GM12878 (cell line): ENCODE measurements around the gene RPS6KA3. TPM values are rescaled to one million over a fixed set of nuclear protein-coding genes. Genes with fewer than 3 reads are reported as not detected.

Experiments
- ATAC-seq: fragments of 200-7000 bp; cut with Tn5 transposase; 3 replicates; pipeline ENCODE4 v1.9.1; 2020; ENCODE audit warnings: mild to moderate bottlenecking, moderate library complexity
- BruUV-seq: library from RNA; stranded (reverse); fragments of 400-500 nt; replicated peaks from 2 replicates; lab custom pipeline; 2021; lab: Mats Ljungman, UMichigan
- CTCF ChIA-PET: fragments of 300-600 bp; sonication (Branson Sonifier 250); formaldehyde crosslinking; extraction: SDS; loops from one replicate; lab custom pipeline; 2021; ENCODE audit warnings: inconsistent platforms; lab: Yijun Ruan, JAX
- POLR2A ChIA-PET: fragments of 350-600 bp; formaldehyde crosslinking; extraction: SDS; loops from one replicate; lab custom pipeline; 2021; ENCODE audit warnings: inconsistent platforms; lab: Charles Lee
- RAD21 ChIA-PET: fragments of 300-600 bp; sonication (Branson Sonifier 250); formaldehyde crosslinking; loops from one replicate; lab custom pipeline; 2023; ENCODE audit warnings: antibody characterized with exemption; ENCODE audit not compliant: unreplicated experiment; lab: Charles Lee
- SMC1A ChIA-PET: fragments of 300-600 bp; sonication (Branson Sonifier 250); formaldehyde crosslinking; loops from one replicate; lab custom pipeline; 2023; ENCODE audit not compliant: unreplicated experiment, uncharacterized antibody; lab: Charles Lee
- DNase-seq: peaks from one replicate; pipeline ENCODE4 v3.0.0-alpha.2; 2011; ENCODE audit warnings: low read depth, low spot score
- FAIRE-seq: peaks from 3 replicates; lab custom pipeline; 2011; peaks lifted over from hg19 to GRCh38; lab: Jason Lieb, UNC
- H2AFZ ChIP-seq: 2 replicates; pipeline ENCODE4 v1.6.0; 2011; ENCODE audit warnings: low read depth, low read length, control low read depth; ENCODE audit not compliant: control insufficient read depth
- H3K27ac ChIP-seq: 2 replicates; pipeline ENCODE4 v1.5.1; 2011; ENCODE audit warnings: control low read depth; ENCODE audit not compliant: control insufficient read depth, insufficient read depth
- H3K27me3 ChIP-seq, 2 experiments: replicated peaks in 1 of 2; 2 replicates each; pipeline versions ENCODE4 v1.6.0 to v1.6.1; 2011; ENCODE audit warnings: low read length in 1 of 2; ENCODE audit not compliant: control insufficient read depth in 2 of 2, insufficient read depth in 2 of 2
- H3K36me3 ChIP-seq, 2 experiments: 2 replicates each; pipeline ENCODE4 v1.5.1; 2011; ENCODE audit warnings: low read length in 1 of 2; ENCODE audit not compliant: control insufficient read depth in 2 of 2, insufficient read depth in 2 of 2
- H3K4me1 ChIP-seq: 2 replicates; pipeline ENCODE4 v1.6.1; 2011; ENCODE audit warnings: mild to moderate bottlenecking, low read length, moderate library complexity, mixed read lengths; ENCODE audit not compliant: control insufficient read depth, insufficient read depth
- H3K4me2 ChIP-seq: 2 replicates; pipeline ENCODE4 v1.6.0; 2011; ENCODE audit warnings: control low read depth; ENCODE audit not compliant: control insufficient read depth, insufficient read depth
- H3K4me3 ChIP-seq: fragments of 200-600 bp; sonication (generic); 2 replicates; pipeline ENCODE4 v1.5.1; 2016
- H3K79me2 ChIP-seq: 2 replicates; pipeline ENCODE4 v1.6.0; 2011; ENCODE audit warnings: low read length; ENCODE audit not compliant: control insufficient read depth, insufficient read depth
- H3K9ac ChIP-seq: 2 replicates; pipeline ENCODE4 v1.8.0; 2011; ENCODE audit warnings: low read length, control low read depth, mixed read lengths; ENCODE audit not compliant: control insufficient read depth, insufficient read depth
- H3K9me3 ChIP-seq: replicated peaks from 3 replicates; pipeline ENCODE4 v1.5.1; 2011; ENCODE audit warnings: mild to moderate bottlenecking, low read length; ENCODE audit not compliant: control insufficient read depth, insufficient read depth
- H4K20me1 ChIP-seq: 2 replicates; pipeline ENCODE4 v1.6.0; 2011; ENCODE audit not compliant: control insufficient read depth, insufficient read depth
- BACH1 ChIP-seq: fragments of 450-650 bp; IDR thresholded peaks from 2 replicates; pipeline ENCODE4 v1.6.1; 2017; ENCODE audit warnings: mild to moderate bottlenecking, borderline replicate concordance
- CEBPB ChIP-seq, 2 experiments: fragments of 150-350 bp in 1 of 2; IDR thresholded peaks; 2 replicates each; pipeline ENCODE4 v1.6.1; 2012 to 2014; ENCODE audit warnings: low read depth in 2 of 2, low read length in 2 of 2, borderline replicate concordance in 1 of 2, inconsistent platforms in 1 of 2
- E2F4 ChIP-seq: IDR thresholded peaks from 2 replicates; pipeline ENCODE4 v1.6.1; 2012; ENCODE audit warnings: low read depth, low read length, improper control_type of control experiment
- HDAC2 ChIP-seq: fragments of 200-600 bp; sonication (generic); IDR thresholded peaks from 2 replicates; pipeline ENCODE4 v1.6.1; 2017
- MEF2B ChIP-seq: fragments of 450-650 bp; IDR thresholded peaks from 2 replicates; pipeline ENCODE4 v1.6.1; 2018; ENCODE audit warnings: mild to moderate bottlenecking, moderate library complexity; ENCODE audit not compliant: partially characterized antibody, poor library complexity, severe bottlenecking
- TBL1XR1 ChIP-seq: IDR thresholded peaks from 2 replicates; pipeline ENCODE4 v1.6.1; 2012; ENCODE audit warnings: low read depth, low read length, improper control_type of control experiment
- YY1 ChIP-seq: IDR thresholded peaks from 2 replicates; pipeline ENCODE4 v1.6.1; 2011; ENCODE audit warnings: low read depth, mild to moderate bottlenecking, low read length
- ZNF217 ChIP-seq: fragments of 450-650 bp; IDR thresholded peaks from 2 replicates; pipeline ENCODE4 v1.6.1; 2017; ENCODE audit warnings: antibody characterized with exemption, mild to moderate bottlenecking
- ZNF687 ChIP-seq: fragments of 450-650 bp; IDR thresholded peaks from 2 replicates; pipeline ENCODE4 v1.6.1; 2017; ENCODE audit warnings: mild to moderate bottlenecking, moderate library complexity
- WGBS: methylation state at CpG from one replicate; pipeline ENCODE4 v1.1.6; 2016; ENCODE audit warnings: low lambda C conversion rate; ENCODE audit not compliant: insufficient replicate concordance, insufficient coverage; ENCODE audit errors: missing lambda C conversion rate; 5-methylcytosine and 5-hydroxymethylcytosine counted together
- in situ Hi-C: fragments of 300-500 bp; cut with MboI; formaldehyde crosslinking; loops from 9 replicates; pipeline ENCODE4 v1.14.3; 2018; ENCODE audit warnings: mixed read lengths
- intact Hi-C: fragments of 100-400 bp; cut with micrococcal nuclease; formaldehyde crosslinking; loops from one replicate; pipeline ENCODE4 v1.14.2; 2022; ENCODE audit not compliant: unreplicated experiment
- polyA plus RNA-seq, 11 experiments: library from polyadenylated mRNA; depleted of rRNA in 4 of 11; unstranded in 6 of 11; stranded (reverse) in 5 of 11; fragments of >200 nt; fragmentation: Nextera tagmentation in 4 of 11; fragmentation: Illumina TruSeq in 1 of 11; extraction: Ambion mirVana in 4 of 11; extraction: Trizol in 1 of 11; gene quantifications; 1 replicate in 1 of 11; 2 replicates in 10 of 11; pipeline versions ENCODE4 v1.2.1 to v1.2.3, GENCODE V29; 2011 to 2016; ENCODE audit warnings: inconsistent platforms in 2 of 11, missing spikeins in 2 of 11, low read depth in 1 of 11
- total RNA-seq, 4 experiments: library from RNA; depleted of rRNA in 3 of 4; stranded (reverse); fragments of >200 nt in 3 of 4; fragmentation: Illumina TruSeq in 1 of 4; extraction: Trizol in 1 of 4; gene quantifications; 2 replicates each; pipeline versions ENCODE4 v1.2.1 to v1.2.3, GENCODE V29; 2013 to 2021
- TF ChIP-seq, protein P1 (sequence below): fragments of 450-650 bp; conservative IDR thresholded peaks from 2 replicates; pipeline ENCODE4 v1.6.1; 2017; ENCODE audit warnings: mild to moderate bottlenecking, moderate library complexity
- TF ChIP-seq, protein P2 (sequence below): fragments of 450-650 bp; formaldehyde crosslinking; IDR thresholded peaks from 2 replicates; pipeline ENCODE4 v1.4.0; 2020; ENCODE audit warnings: mild to moderate bottlenecking, moderate library complexity

Gene RPS6KA3
- total and polyA plus RNA-seq, 10 of the 15 experiments (the other 5 are each of a cell fraction or from before 2014, with no cell fraction given) = 2.8 to 35.6 (median 15.8) TPM

GRCh38 chrX:20311505-20311904, 44.8 kb upstream of the RPS6KA3 start (continued):
- no peak for TF ChIP-seq E2F4
- TF ChIP-seq, protein P1, sequence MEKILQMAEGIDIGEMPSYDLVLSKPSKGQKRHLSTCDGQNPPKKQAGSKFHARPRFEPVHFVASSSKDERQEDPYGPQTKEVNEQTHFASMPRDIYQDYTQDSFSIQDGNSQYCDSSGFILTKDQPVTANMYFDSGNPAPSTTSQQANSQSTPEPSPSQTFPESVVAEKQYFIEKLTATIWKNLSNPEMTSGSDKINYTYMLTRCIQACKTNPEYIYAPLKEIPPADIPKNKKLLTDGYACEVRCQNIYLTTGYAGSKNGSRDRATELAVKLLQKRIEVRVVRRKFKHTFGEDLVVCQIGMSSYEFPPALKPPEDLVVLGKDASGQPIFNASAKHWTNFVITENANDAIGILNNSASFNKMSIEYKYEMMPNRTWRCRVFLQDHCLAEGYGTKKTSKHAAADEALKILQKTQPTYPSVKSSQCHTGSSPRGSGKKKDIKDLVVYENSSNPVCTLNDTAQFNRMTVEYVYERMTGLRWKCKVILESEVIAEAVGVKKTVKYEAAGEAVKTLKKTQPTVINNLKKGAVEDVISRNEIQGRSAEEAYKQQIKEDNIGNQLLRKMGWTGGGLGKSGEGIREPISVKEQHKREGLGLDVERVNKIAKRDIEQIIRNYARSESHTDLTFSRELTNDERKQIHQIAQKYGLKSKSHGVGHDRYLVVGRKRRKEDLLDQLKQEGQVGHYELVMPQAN = no peak

DNA sequence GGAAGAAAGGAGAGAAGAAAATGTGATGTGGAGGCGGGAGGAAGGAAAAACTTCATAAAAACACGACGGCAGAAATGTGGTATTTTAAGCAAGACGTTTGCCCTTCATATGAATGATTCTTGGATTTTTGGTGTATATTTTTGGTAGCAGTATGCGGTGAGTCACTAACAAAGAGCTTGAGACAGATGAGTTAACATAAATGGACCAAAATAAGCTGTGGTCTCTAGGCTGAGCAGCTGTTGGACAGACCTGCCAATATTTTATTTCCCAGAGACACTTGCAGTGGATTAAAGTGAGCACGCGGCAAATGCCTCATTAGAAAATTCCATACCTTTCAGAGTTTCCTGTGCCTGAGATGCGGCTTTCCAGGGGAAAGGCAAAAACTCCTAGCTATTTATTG, 43.1 kb upstream of the RPS6KA3 start:
- ChIA-PET POLR2A (no interaction called here), CTCF (interaction anchor here (1.3 kb wide), 1 partner anchor 14 kb away, joined by 3 read pairs; no protein-coding TSS in a partner anchor), SMC1A (interaction anchor here (1.0 kb wide), 1 partner anchor 20 kb away, joined by 3 read pairs; no protein-coding TSS in a partner anchor), RAD21 (no interaction called here)
- no peak overlapping the region for H3K4me3 ChIP-seq
- FAIRE-seq (no peak), ATAC-seq (no peak), DNase-seq (no peak)
- H3K9ac ChIP-seq = no peak overlapping the region
- BruUV-seq = no TSS peak
- no peaks in the 10 kb centered on the region for H4K20me1 ChIP-seq
- no peaks in the 10 kb centered on the region for H3K9me3 ChIP-seq
- no peak overlapping the region for H3K4me2 ChIP-seq
- no peaks in the 10 kb centered on the region for H3K36me3 ChIP-seq
- intact Hi-C loops = no loop called here
- no peak overlapping the region for H3K27ac ChIP-seq
- WGBS = 59% methylated on average over 8 of the region's 8 CpGs
- TF ChIP-seq BACH1 (no peak), CEBPB (IDR thresholded peaks at IDR 0.05; ENCODE audit: borderline replicate concordance in 1 of 2, low read depth in 2 of 2, low read length in 2 of 2) (no peak), YY1 (no peak), TBL1XR1 (no peak), MEF2B (no peak), ZNF217 (no peak), HDAC2 (no peak), ZNF687 (no peak)
- TF ChIP-seq, protein P2, sequence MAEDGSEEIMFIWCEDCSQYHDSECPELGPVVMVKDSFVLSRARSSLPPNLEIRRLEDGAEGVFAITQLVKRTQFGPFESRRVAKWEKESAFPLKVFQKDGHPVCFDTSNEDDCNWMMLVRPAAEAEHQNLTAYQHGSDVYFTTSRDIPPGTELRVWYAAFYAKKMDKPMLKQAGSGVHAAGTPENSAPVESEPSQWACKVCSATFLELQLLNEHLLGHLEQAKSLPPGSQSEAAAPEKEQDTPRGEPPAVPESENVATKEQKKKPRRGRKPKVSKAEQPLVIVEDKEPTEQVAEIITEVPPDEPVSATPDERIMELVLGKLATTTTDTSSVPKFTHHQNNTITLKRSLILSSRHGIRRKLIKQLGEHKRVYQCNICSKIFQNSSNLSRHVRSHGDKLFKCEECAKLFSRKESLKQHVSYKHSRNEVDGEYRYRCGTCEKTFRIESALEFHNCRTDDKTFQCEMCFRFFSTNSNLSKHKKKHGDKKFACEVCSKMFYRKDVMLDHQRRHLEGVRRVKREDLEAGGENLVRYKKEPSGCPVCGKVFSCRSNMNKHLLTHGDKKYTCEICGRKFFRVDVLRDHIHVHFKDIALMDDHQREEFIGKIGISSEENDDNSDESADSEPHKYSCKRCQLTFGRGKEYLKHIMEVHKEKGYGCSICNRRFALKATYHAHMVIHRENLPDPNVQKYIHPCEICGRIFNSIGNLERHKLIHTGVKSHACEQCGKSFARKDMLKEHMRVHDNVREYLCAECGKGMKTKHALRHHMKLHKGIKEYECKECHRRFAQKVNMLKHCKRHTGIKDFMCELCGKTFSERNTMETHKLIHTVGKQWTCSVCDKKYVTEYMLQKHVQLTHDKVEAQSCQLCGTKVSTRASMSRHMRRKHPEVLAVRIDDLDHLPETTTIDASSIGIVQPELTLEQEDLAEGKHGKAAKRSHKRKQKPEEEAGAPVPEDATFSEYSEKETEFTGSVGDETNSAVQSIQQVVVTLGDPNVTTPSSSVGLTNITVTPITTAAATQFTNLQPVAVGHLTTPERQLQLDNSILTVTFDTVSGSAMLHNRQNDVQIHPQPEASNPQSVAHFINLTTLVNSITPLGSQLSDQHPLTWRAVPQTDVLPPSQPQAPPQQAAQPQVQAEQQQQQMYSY = no peak
- H3K79me2 ChIP-seq = no peaks in the 10 kb centered on the region
- H2AFZ ChIP-seq = no peak overlapping the region
- no peaks in the 10 kb centered on the region for H3K27me3 ChIP-seq
- H3K4me1 ChIP-seq = peaks cover 7% of the 10 kb centered on the region
- in situ Hi-C loops = no loop called here
